ENCODE data around the gene BCL11A.

BCL11A gene

GRCh38 chr2:60527762-60528161, 25.7 kb downstream of the BCL11A start:
- no peak for DNase-seq (ENCODE audit: low read depth, low spot score)

- no peak for DNase-seq (ENCODE audit: low read depth, low spot score)
These were observed 26.8 kb downstream of the BCL11A start for GRCh38 chr2:60526623-60527022.

- DNase-seq (ENCODE audit: low read depth, low spot score), result no peak
These were observed 27.6 kb downstream of the BCL11A start for GRCh38 chr2:60525899-60526298.

GRCh38 chr2:60524874-60525273, 28.6 kb downstream of the BCL11A start:
- DNase-seq (ENCODE audit: low read depth, low spot score), result no peak

- DNase-seq (ENCODE audit: low read depth, low spot score), result no peak
These were observed 29.5 kb downstream of the BCL11A start for GRCh38 chr2:60523963-60524362.

GRCh38 chr2:60522462-60522861, 31.0 kb downstream of the BCL11A start:
- no peak for DNase-seq (ENCODE audit: low read depth, low spot score)

- no peak for DNase-seq (ENCODE audit: low read depth, low spot score)
These were observed 31.8 kb downstream of the BCL11A start for GRCh38 chr2:60521626-60522025.

GRCh38 chr2:60520917-60521539, 32.4 kb downstream of the BCL11A start:
- DNase-seq (ENCODE audit: low read depth, low spot score), result no peak

GRCh38 chr2:60520151-60520876, 33.1 kb downstream of the BCL11A start:
- peak; percentile 53 for DNase-seq (ENCODE audit: low read depth, low spot score)

- peak; percentile 65 for DNase-seq (ENCODE audit: low read depth, low spot score)
These were observed 34.1 kb downstream of the BCL11A start for GRCh38 chr2:60519231-60519863.

GRCh38 chr2:60518567-60518966, 34.9 kb downstream of the BCL11A start:
- DNase-seq (ENCODE audit: low read depth, low spot score), result no peak

- no peak for DNase-seq (ENCODE audit: low read depth, low spot score)
These were observed 36.0 kb downstream of the BCL11A start for GRCh38 chr2:60517446-60517845.

- no peak for DNase-seq (ENCODE audit: low read depth, low spot score)
These were observed 36.6 kb downstream of the BCL11A start for GRCh38 chr2:60516826-60517225.

- DNase-seq (ENCODE audit: low read depth, low spot score), result peak; percentile 85
These were observed 37.1 kb downstream of the BCL11A start for GRCh38 chr2:60516383-60516811.

GRCh38 chr2:60515721-60516226, 37.7 kb downstream of the BCL11A start:
- peak; percentile 81 for DNase-seq (ENCODE audit: low read depth, low spot score)

GRCh38 chr2:60513996-60514395, 39.5 kb downstream of the BCL11A start:
- DNase-seq (ENCODE audit: low read depth, low spot score), result no peak

GRCh38 chr2:60513191-60513590, 40.3 kb downstream of the BCL11A start:
- DNase-seq (ENCODE audit: low read depth, low spot score), result no peak

- DNase-seq (ENCODE audit: low read depth, low spot score), result no peak
These were observed 40.8 kb downstream of the BCL11A start for GRCh38 chr2:60512641-60513040.

GRCh38 chr2:60512062-60512622, 41.3 kb downstream of the BCL11A start:
- DNase-seq (ENCODE audit: low read depth, low spot score), result no peak

GRCh38 chr2:60510713-60511112, 42.7 kb downstream of the BCL11A start:
- no peak for DNase-seq (ENCODE audit: low read depth, low spot score)

GRCh38 chr2:60509066-60509465, 44.4 kb downstream of the BCL11A start:
- no peak for DNase-seq (ENCODE audit: low read depth, low spot score)

GRCh38 chr2:60508339-60508917, 45.0 kb downstream of the BCL11A start:
- DNase-seq (ENCODE audit: low read depth, low spot score), result no peak
